ENCODE data around the gene ARL5B. TPM values are rescaled to one million over a fixed set of nuclear protein-coding genes. Genes with fewer than 3 reads are reported as not detected.

ARL5B gene
- polyA plus RNA-seq, 3 donors = 35.3 to 40.7 (median 39.5) TPM

DNA sequence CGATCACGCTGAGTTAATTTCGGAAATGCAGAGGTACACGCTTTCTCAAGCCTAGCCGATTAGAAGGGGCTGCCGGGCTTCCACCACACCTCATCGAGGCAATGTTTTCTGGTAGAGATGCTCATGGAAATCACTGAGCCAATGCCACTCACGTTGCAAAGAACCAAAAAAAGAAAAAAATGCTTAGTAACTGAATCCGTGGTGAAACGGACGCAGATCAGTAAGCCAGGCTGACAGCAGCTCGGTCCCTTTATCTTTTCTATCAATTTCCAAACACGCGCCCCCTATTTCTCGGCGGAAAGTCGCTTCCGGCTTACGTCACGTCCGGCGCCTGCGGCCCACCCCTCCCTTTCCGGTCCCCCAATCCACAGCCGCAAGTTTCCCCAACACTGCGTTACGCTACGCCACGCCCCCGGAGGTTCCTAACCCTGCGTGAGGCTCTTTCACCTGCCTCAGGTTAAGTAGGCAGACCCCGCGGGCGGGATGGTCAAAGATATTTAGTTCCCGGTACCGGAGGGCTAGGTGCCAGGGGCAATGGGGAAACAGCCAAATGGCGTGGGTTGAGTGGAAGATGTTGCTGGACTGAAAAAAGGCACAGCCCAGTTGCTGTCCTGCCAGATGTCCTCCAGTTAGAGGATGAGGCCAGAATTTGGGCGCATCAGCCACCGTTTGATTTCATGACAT lies 7.8 kb upstream of the ARL5B start, which contains the start of gene NSUN6:
Gene NSUN6 (minus strand): TSS at position 264 of the 684 bp plus-strand sequence. CDS start 384 bp downstream, outside the sequence.
- DNase-seq = peak; percentile 91

- DNase-seq = no peak
These were observed 6.1 kb upstream of the ARL5B start for GRCh38 chr10:18653112-18653511.

- no peak for DNase-seq
These were observed 2.5 kb upstream of the ARL5B start for GRCh38 chr10:18656724-18657123.

DNA sequence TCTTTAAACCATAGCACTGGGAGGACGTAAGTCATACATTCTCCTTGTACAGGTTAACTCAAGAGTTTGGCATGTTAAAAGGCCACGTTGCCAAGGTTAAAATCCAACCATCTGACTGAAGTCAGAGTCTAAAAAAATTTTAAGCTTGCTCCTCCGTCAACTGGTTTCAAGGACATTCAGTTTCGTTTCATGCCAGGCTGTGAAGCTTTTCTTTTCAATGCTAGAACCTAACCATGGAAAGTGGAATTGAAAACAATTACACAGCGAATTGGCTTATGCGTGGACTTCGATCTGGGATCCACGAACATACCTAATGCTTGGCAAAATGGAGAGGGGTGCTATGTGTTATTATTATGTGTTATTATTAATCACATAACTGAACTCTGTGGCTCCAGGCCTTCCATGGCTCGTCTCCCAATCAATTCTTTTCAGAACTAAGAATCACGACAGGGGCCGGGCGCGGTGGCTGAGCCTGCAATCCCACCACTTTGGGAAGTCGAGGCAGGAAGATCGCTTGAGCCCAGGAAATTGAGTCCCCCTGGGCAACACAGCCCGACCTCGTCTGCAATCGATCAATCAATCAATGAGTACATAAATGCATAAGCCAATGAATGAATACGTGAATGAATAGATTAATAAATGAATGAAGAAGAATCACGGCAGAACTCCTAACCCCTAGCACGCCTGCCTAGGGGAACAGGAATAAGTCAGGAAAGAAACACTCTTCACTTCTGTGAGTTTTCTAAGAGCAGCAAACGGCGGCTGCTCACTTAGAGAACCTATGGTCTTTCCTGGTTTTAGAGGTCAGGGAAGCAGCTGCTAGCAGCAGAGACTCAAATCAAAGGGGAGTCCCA lies 733 bp upstream of the ARL5B start:
- DNase-seq = peak; percentile 12

- peak; percentile 28 for DNase-seq
These were observed 746 bp downstream of the ARL5B start for GRCh38 chr10:18659819-18660535.

DNA sequence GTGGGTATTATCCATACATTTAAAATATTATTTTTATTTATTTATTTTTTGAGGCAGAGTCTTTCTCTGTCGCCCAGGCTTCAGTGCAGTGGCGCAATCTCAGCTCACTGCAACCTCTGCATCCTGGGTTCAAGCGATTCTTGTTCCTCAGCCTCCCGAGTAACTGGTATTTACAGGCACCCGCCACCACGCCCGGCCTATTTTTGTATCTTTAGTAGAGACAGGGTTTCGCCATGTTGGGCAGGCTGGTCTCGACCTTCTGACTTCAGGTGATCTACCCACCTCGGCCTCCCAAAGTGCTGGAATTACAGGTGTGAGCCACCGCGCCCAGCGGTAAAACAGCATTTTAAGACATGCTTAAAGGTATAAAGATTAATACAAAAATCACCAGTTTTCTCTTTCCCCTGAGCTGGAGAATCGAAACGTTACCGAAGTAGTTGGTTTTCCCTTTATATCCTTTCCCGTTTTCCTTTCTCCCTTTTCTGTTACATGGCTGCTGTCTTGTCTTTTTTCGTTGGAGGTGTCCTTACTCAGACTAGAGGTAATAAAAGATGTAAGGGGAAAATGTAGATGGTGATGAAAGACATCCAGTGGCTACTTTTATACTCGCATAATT lies 1.7 kb downstream of the ARL5B start:
- DNase-seq = no peak

- no peak for DNase-seq
These were observed 5.7 kb downstream of the ARL5B start for GRCh38 chr10:18664841-18665478.

- no peak for DNase-seq
These were observed 6.8 kb downstream of the ARL5B start for GRCh38 chr10:18665815-18666558.

DNA sequence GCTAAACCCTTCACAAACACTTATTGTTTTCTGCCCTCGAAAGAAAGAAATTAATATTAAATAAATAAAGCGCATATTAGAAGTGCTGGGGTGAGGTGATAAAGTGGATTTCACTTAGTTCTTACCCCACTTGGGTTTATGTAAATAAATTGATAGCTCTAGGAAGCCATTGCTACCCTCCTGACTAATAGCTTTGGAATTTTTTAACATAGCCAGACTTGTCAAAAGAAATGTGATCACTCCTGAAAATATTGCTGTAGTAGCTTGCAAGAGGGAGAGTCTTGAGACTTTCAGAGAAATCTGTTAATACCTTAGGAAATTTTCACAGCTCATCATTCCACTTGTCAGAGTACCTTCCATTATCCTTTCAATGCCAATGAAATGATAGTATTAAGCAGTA lies 7.6 kb downstream of the ARL5B start:
- DNase-seq = no peak

DNA sequence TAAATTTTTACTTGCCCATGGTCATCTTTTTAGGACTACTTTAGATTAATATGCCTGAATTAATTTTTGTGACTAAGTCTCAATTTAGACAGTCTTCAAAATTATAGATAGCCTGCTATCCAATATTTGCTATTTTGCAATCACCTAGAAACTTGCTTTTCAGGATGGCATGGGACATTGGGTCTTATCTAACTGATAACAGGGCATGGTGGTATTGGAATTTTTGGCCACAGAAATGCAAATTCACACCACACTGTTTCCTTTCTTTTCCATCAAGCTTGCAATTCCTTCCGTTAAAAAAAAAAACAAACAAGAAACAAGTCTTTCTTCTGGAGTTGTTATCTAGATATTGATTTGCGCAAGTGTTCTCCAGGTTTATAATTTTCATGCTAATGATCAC lies 8.8 kb downstream of the ARL5B start:
- DNase-seq = no peak

- no peak for DNase-seq
These were observed 16.0 kb downstream of the ARL5B start for GRCh38 chr10:18675086-18675801.

DNA sequence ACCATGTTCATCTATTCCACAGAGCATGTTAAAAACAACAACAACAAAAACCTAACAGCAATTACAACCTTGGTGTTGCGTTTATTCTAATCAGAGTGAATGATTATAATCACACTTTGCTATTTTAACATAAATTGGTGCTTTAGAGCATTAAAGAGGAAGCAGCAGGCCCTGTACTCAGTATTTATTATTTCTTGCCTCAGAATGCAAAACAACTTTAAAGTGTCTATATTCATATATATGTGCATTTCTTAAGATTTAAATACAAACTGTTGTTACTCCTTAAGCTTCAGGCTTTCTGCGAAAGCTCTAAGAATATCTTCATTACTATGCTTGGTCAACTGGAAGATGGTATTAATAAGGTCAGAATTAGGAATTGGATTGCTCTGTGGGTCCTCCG lies 21.5 kb downstream of the ARL5B start:
- no peak for DNase-seq

DNA sequence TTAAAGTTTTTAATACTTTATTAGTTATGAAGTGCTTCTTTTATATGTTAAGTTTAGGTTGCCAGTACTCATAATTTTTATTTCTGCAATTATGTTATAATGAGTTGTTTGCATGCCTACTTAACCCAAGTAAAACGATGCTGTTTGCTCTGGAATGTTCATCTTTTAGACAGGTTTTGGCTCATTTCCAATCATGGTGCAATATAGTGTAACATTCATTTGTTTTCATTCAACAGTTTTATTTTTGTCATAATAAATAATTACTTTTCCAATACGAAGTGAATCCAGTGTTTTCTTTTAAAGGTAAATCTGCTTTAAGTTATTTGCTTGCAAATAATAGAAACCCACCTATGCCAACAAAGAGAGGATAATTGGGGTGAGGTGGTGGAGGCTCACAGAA lies 22.1 kb downstream of the ARL5B start:
- DNase-seq = no peak

GRCh38 chr10:18681971-18682411 lies 22.8 kb downstream of the ARL5B start:
- DNase-seq = no peak

DNA sequence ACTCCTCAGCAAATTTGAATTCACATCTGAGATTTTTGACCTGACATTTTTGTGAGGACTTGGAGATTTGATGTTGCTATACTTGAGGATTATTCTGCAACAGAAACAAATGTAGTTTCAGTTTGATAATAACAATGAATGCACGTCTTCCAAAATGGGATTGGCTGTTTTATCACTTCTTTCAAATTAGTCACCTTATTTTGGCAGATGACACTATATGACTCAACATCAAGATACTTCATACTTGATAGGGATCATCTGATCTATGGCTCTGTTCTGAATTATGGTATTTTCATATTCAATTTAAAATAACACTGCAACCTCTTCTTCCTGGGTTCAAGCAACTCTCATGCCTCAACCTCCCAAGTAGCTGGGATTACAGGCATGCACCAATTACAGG lies 24.2 kb downstream of the ARL5B start:
- DNase-seq = no peak

DNA sequence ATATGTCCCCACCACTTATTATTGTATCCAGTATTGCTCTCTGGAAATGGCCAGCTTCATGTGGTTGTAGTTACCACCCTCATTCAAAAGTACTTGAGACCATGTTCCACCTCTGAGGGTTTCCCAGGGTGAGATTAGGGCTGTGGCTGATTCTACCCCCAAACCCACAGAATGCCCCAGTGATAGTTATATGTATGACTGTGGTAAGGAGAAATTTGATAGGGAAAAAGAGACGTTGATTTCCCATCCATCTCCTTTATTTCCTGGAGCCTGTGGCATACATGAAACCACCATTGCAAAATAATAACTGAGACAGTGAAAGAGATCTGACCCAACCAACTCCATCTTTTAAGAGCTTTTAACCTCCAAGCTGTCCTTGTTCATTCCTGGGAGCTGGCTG lies 25.2 kb downstream of the ARL5B start:
- DNase-seq = no peak

DNA sequence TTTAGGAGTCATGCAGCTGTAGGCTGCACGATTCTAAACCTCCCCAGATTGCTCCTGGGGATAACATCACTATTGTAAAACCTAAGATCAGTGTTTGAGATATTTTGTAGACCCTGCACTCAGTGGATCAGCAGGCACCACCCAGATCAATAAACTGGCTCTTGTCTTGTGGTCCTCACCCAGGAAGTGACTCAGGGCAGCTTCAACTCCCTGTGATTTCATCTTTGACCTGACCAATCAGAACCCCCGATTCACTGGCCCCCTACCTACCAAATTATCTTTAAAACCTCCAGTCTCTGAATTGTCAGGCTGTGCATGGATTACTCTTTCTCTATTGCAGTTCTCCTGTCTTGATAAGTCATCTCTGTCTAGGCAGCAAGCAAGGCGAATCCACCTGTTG lies 25.7 kb downstream of the ARL5B start:
- DNase-seq = no peak

DNA sequence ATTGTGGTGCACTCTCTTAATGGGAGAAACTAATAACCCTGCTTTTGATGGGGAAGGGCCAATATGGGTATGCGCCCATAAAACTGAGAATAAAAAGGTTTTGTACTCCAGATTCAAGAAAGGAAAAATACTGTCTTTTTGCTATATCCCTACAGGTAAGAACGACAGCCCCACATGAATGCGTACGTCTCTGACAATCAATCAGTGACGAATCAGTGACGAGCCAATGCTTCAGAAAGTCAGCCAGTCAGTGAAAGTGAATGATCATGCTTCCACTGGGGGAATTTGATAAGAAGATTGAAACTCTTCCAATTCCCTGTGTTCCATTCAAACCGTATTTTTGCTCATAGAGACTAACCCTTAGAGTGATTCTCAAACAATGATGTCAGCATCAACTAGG lies 26.3 kb downstream of the ARL5B start:
- no peak for DNase-seq

DNA sequence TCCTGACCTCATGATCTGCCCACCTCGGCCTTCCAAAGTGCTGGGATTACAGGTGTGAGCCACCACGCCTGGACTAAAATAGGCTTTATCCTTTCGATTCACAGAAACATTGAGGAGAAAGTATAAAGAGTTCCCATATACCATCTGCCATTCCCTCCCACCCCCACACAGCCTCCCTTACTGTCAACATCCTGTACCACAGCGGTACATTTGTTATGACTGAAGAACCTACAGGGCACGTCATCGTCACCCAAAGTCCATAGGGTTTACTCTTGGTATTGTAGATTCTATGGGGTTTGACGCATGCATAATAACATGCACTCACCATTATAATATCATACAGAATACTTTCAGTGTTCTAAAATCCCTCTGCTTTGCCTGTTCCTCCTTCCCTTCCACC lies 28.0 kb downstream of the ARL5B start:
- DNase-seq = no peak

- DNase-seq = no peak
These were observed 28.5 kb downstream of the ARL5B start for GRCh38 chr10:18687706-18688105.
